NCI-H1417 (cell line): Measurements from ENCODE around the gene IRAK2.

Experiments used
- DNase-seq, 3 experiments: peaks; one replicate each; lab custom pipeline; 2025; lab: John Stamatoyannopoulos, UW

IRAK2 gene

GRCh38 chr3:10224794-10225665 is 60.3 kb downstream of the IRAK2 start:
- DNase-seq: peak; percentile 15 to 59 (median 26)

DNA sequence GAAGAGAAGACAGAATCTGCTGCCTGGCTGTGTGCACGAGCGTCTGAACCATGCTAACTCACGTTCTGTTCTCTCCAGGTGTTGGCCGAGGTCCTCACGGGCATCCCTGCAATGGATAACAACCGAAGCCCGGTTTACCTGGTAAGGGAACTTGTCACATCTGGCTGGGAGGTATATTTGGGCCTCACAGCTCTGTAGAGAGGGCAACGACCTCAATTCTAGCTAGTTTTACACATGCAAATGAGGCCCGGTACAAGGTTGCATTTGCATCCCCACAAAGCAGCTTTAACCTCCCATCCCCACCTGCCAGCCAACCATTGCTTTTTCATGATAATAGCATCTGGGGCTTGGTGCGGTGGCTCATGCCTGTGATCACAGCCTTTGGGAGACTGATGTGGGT is 61.6 kb downstream of the IRAK2 start:
- DNase-seq: no peak

- DNase-seq: no peak
Observed at GRCh38 chr3:10228248-10228950, 63.7 kb downstream of the IRAK2 start.

GRCh38 chr3:10229576-10229975 is 64.9 kb downstream of the IRAK2 start:
- no peak for DNase-seq

GRCh38 chr3:10232137-10232536 is 67.4 kb downstream of the IRAK2 start:
- no peak for DNase-seq

DNA sequence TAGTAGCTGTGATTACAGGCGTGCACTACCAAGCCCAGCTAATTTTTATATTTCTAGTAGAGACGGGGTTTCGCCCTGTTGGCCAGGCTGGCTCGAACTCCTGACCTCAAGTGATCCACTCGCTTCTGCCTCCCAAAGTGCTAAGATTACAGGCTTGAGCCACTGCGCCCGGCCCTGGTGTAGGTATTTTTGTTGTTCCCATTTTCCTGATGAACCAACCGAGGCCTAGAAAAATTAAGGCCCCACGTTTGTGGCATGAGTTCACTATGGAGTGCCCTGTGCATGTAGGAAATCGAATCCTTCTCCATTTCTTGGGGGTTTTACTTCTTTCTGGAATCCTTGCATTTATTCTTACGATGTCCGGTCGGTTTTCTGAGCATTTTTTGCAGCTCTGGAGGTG is 69.3 kb downstream of the IRAK2 start:
- DNase-seq: no peak

GRCh38 chr3:10234526-10235230 is 70.0 kb downstream of the IRAK2 start:
- no peak for DNase-seq

GRCh38 chr3:10235551-10235950 is 70.8 kb downstream of the IRAK2 start:
- DNase-seq: no peak

DNA sequence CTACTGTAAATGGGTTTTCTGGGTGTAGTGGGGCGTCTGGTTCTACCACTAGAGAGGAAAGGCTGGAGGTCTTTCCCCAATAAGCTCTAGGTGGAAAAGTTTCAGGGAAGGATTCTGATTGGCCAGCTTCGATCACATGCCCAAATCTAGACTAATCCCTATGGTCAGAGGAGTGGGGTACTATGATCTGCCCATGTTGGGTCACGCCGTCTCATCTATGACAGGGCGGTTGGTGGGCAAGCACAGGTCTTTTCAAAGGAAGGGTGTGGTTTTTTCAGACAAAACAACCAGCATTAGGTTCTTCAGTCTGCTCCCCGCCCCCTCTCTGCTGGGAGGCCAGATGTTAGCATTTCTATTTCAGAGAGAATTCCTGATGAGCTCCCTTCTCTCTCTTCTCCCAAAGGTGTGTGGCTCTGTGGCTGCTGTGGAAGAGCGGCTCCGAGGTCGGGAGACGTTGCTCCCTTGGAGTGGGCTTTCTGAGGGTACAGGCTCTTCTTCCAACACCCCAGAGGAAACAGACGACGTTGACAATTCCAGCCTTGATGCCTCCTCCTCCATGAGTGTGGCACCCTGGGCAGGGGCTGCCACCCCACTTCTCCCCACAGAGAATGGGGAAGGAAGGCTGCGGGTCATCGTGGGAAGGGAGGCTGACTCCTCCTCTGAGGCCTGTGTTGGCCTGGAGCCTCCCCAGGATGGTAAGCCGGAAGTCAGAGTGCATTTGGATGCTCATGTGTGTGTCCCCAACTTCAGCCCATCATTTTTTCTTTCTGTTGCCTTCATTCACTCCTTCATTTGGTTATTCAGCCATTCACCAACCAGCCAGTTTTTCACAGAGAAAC is 73.8 kb downstream of the IRAK2 start:
- no peak for DNase-seq

DNA sequence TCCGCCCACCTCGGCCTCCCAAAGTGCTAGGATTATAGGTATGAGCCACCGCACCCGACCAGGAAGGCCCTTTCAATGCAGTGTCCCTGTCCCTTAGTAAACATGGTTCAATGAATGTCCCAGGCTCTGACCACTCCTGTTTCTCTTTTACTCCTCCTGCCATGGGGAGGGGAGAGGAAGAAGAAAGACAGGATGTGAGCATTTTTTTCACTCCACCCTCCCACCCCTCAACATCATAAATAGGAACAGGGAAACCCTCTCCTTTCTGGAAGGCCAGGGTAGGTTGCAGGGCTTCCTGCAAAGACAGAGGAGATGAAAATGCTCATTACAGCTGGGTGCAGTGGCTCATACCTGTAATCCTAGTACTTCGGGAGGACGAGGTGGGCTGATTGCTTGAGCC is 76.1 kb downstream of the IRAK2 start:
- DNase-seq: no peak

- no peak for DNase-seq
Observed at GRCh38 chr3:10242182-10243065, 77.7 kb downstream of the IRAK2 start.

GRCh38 chr3:10244009-10244408 is 79.3 kb downstream of the IRAK2 start:
- no peak for DNase-seq

DNA sequence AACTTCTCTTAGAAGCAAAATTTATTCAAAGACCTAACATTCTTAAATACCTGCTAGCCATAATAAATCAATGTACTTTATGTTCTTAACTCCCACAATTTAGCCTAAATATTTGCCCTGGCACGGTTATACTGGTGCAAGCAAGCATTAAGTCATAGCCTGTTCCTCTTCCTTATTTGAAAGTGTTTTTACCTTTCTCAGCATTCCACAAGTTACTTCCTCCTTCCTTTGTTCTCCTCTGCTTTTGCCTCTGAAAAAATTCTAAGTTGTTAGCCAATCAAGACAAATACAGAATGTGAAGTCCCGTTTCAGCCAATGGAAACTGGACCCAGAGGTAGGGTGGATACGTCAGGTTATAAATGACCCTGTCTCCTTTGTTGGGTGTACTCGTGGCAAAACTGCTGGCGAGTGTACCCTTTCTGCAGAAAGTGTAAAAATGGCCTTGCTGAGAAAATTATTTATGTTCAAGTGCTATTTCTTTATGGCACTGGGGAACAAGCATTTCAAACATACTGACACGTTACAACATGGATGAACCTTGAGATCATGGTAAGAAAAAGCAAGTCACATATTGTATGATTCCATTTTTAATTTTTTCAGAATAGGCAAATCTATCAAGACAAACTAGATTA is 80.5 kb downstream of the IRAK2 start:
- no peak for DNase-seq

GRCh38 chr3:10247679-10248183 is 83.0 kb downstream of the IRAK2 start:
- DNase-seq: no peak

DNA sequence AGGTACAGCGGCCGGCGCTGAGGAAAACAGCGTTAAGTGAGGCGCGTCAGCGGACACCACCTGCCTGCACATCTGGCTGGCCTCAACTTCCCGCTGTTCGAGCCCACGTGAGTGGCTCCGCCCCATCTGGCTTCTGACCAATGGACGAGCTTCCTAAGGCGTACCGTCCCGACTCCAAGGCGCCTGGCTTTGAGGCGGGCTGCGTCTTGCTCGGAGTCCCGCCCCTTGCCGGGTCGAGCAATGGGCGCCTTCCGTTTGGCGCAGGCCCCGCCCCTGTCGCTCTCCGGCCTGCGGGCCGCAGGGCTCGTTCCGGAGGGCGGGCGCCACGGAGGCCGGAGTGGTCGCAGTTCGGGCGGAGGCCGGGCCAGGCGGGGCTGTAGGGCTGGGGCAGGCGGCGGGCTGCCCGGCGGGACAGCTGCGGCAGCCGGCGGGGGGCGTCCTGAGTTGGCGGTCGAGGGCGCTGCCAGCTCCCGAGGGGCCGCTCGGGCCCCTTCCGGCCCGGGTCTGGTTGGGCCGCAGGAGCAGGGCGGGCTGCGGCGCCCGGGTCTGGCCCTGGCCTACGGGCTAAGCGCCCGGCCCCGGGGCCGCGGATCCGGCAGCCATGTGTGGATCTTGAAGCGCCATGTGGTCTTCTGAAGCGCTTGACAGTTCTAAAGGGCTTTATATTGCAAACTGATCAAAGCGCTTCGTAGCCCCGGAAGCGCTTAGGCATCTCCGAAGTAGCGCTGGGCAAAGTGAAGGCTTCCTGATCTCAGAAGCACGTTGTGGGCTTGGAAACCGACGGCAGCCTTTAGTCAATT is 83.7 kb downstream of the IRAK2 start, which contains the start of gene TATDN2:
Gene TATDN2 (plus strand): TSS at position 276 of the 800 bp plus-strand sequence. CDS start 742 bp downstream, outside the sequence.
- DNase-seq: peak; percentile 94 to 97 (median 96)

- DNase-seq: peak in 2 of 3 experiments; percentile 17 to 31
Observed at GRCh38 chr3:10248984-10249748, 84.4 kb downstream of the IRAK2 start.

DNA sequence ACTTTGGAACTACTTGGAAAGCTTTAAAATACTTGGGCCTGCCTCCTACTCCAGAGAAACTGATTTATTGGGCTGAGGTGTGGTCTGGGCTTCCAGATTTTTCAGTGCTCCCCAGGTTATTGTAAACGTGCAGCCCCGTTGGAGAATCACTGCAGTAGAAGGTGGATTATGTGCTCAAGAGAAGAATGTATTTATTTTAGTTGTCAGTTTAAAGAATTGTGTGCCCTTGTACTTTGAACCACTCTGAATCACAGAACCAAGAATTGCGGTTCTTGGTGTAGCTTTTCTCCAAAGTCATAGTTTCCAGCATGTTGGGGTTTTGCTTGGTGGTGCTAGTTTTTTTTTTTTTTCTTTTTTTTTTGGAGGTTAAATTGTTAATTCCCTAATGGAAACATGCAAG is 85.1 kb downstream of the IRAK2 start:
- DNase-seq: no peak

GRCh38 chr3:10251006-10251405 is 86.3 kb downstream of the IRAK2 start:
- DNase-seq: no peak
